IMR-90 (cell line): ENCODE results near the gene N4BP2L1.

ENCODE experiments used
- POLR2A ChIP-seq: IDR thresholded peaks from 2 replicates; pipeline ENCODE4 v1.6.1; 2012; ENCODE audit warnings: mild to moderate bottlenecking, low read depth, low read length
- RFX5 ChIP-seq: IDR thresholded peaks from 2 replicates; pipeline ENCODE4 v1.8.0; 2012; ENCODE audit warnings: low read depth, mild to moderate bottlenecking, low read length, moderate library complexity
- TF ChIP-seq, protein P1 (sequence below): conservative IDR thresholded peaks from 2 replicates; pipeline ENCODE4 v1.5.1; 2012; ENCODE audit warnings: mild to moderate bottlenecking, low read depth, low read length, improper control_type of control experiment

GRCh38 chr13:32370805-32371204, 57.1 kb downstream of the N4BP2L1 start:
- TF ChIP-seq, protein P1, sequence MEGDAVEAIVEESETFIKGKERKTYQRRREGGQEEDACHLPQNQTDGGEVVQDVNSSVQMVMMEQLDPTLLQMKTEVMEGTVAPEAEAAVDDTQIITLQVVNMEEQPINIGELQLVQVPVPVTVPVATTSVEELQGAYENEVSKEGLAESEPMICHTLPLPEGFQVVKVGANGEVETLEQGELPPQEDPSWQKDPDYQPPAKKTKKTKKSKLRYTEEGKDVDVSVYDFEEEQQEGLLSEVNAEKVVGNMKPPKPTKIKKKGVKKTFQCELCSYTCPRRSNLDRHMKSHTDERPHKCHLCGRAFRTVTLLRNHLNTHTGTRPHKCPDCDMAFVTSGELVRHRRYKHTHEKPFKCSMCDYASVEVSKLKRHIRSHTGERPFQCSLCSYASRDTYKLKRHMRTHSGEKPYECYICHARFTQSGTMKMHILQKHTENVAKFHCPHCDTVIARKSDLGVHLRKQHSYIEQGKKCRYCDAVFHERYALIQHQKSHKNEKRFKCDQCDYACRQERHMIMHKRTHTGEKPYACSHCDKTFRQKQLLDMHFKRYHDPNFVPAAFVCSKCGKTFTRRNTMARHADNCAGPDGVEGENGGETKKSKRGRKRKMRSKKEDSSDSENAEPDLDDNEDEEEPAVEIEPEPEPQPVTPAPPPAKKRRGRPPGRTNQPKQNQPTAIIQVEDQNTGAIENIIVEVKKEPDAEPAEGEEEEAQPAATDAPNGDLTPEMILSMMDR = no peak
- no peak for TF ChIP-seq RFX5
- TF ChIP-seq POLR2A = no peak
